RWPE2 (cell line): ENCODE results near the gene TPSB2.
"Not testable (repeated sequence)": the region's sequence is repeated elsewhere in the genome, so short reads cannot be mapped to it uniquely, and the experiment has no call there.

Source experiments
- ATAC-seq: fragments of 200-7000 bp; cut with Tn5 transposase; 3 replicates; pipeline ENCODE4 v1.9.1; 2021; ENCODE audit warnings: low read depth
- DNase-seq: peaks from one replicate; pipeline ENCODE4 v3.0.0-alpha.2; 2020; ENCODE audit warnings: low spot score
- H3K27ac ChIP-seq: fragments of 450-650 bp; 2 replicates; pipeline ENCODE4 v1.5.1; 2017; ENCODE audit warnings: mild to moderate bottlenecking; ENCODE audit not compliant: poor library complexity, severe bottlenecking
- H3K27me3 ChIP-seq: fragments of 250-450 bp; sonication (Bioruptor Pico); 2 replicates; pipeline ENCODE4 v1.5.1; 2021; ENCODE audit warnings: mild to moderate bottlenecking, moderate library complexity; ENCODE audit not compliant: insufficient read depth, poor library complexity, severe bottlenecking
- H3K36me3 ChIP-seq: fragments of 250-450 bp; sonication (Bioruptor Pico); 2 replicates; pipeline ENCODE4 v1.5.1; 2020; ENCODE audit warnings: low read depth, mild to moderate bottlenecking, moderate library complexity
- H3K4me1 ChIP-seq: fragments of 250-450 bp; sonication (Bioruptor Pico); 2 replicates; pipeline ENCODE4 v1.5.1; 2021; ENCODE audit warnings: mild to moderate bottlenecking, moderate library complexity; ENCODE audit not compliant: insufficient read depth, poor library complexity, severe bottlenecking
- H3K4me3 ChIP-seq: fragments of 250-450 bp; sonication (Bioruptor Pico); 2 replicates; pipeline ENCODE4 v1.5.1; 2021; ENCODE audit warnings: mild to moderate bottlenecking, moderate library complexity; ENCODE audit not compliant: severe bottlenecking
- H3K9me3 ChIP-seq: fragments of 250-450 bp; sonication (Bioruptor Pico); 2 replicates; pipeline ENCODE4 v1.5.1; 2021; ENCODE audit warnings: mild to moderate bottlenecking, moderate library complexity; ENCODE audit not compliant: severe bottlenecking
- CTCF ChIP-seq: fragments of 450-650 bp; IDR thresholded peaks from one replicate; pipeline ENCODE4 v1.5.1; 2017; ENCODE audit warnings: mild to moderate bottlenecking, moderate library complexity; ENCODE audit not compliant: poor library complexity, severe bottlenecking

Gene TPSB2

GRCh38 chr16:1237990-1238389 lies 8.0 kb upstream of the TPSB2 start:
- ATAC-seq: no peak
- no peak overlapping the region for H3K27ac ChIP-seq
- no peaks in the 10 kb centered on the region for H3K36me3 ChIP-seq
- H3K4me3 ChIP-seq: no peak overlapping the region
- H3K4me1 ChIP-seq: no peaks in the 10 kb centered on the region
- DNase-seq: peak; percentile 11
- H3K9me3 ChIP-seq: no peaks in the 10 kb centered on the region
- no peak for TF ChIP-seq CTCF
- H3K27me3 ChIP-seq: no peaks in the 10 kb centered on the region

- not testable (repeated sequence) for H3K36me3 ChIP-seq, H3K27me3 ChIP-seq, DNase-seq, H3K9me3 ChIP-seq, H3K27ac ChIP-seq, H3K4me1 ChIP-seq, H3K4me3 ChIP-seq
- peak; percentile 27; the same call in 2 of the 3 replicates for ATAC-seq
Measured at GRCh38 chr16:1236659-1237058, 6.7 kb upstream of the TPSB2 start.

GRCh38 chr16:1232049-1232748 lies 2.2 kb upstream of the TPSB2 start:
- H3K9me3 ChIP-seq, DNase-seq, H3K4me1 ChIP-seq, H3K4me3 ChIP-seq, H3K36me3 ChIP-seq, H3K27me3 ChIP-seq, H3K27ac ChIP-seq: not testable (repeated sequence)
- peak; percentile 57 for ATAC-seq

GRCh38 chr16:1231301-1231700 lies 1.3 kb upstream of the TPSB2 start:
- H3K27ac ChIP-seq, H3K4me1 ChIP-seq, H3K27me3 ChIP-seq, H3K36me3 ChIP-seq, H3K4me3 ChIP-seq, ATAC-seq, H3K9me3 ChIP-seq: not testable (repeated sequence)
- peak; percentile 66 for DNase-seq

- H3K4me1 ChIP-seq, H3K9me3 ChIP-seq, H3K27ac ChIP-seq, ATAC-seq, H3K4me3 ChIP-seq, H3K27me3 ChIP-seq, H3K36me3 ChIP-seq: not testable (repeated sequence)
- DNase-seq: peak; percentile 50
Measured at GRCh38 chr16:1230471-1231212, 658 bp upstream of the TPSB2 start.

GRCh38 chr16:1229476-1229875 lies 508 bp downstream of the TPSB2 start:
- ATAC-seq, H3K9me3 ChIP-seq, H3K4me3 ChIP-seq, H3K27ac ChIP-seq, H3K27me3 ChIP-seq, H3K4me1 ChIP-seq, H3K36me3 ChIP-seq: not testable (repeated sequence)
- peak; percentile 31 for DNase-seq

GRCh38 chr16:1228227-1228626 lies 1.8 kb downstream of the TPSB2 start:
- not testable (repeated sequence) for H3K4me3 ChIP-seq, H3K4me1 ChIP-seq, H3K36me3 ChIP-seq, H3K27me3 ChIP-seq, H3K27ac ChIP-seq, ATAC-seq, H3K9me3 ChIP-seq
- DNase-seq: peak; percentile 57

- H3K4me1 ChIP-seq, H3K27me3 ChIP-seq, H3K36me3 ChIP-seq, ATAC-seq, H3K4me3 ChIP-seq, H3K27ac ChIP-seq, H3K9me3 ChIP-seq: not testable (repeated sequence)
- peak; percentile 26 for DNase-seq
Measured at GRCh38 chr16:1226692-1227091, 3.3 kb downstream of the TPSB2 start.

GRCh38 chr16:1225728-1226311 lies 4.2 kb downstream of the TPSB2 start:
- H3K27me3 ChIP-seq, H3K4me3 ChIP-seq, H3K4me1 ChIP-seq, H3K9me3 ChIP-seq, H3K27ac ChIP-seq, DNase-seq, ATAC-seq, H3K36me3 ChIP-seq: not testable (repeated sequence)
